PC-3 (cell line): ENCODE results near the gene PPFIBP2. TPM values are rescaled to one million over a fixed set of nuclear protein-coding genes. Genes with fewer than 3 reads are reported as not detected.

Experiments used
- ATAC-seq: fragments of 200-7000 bp; cut with Tn5 transposase; 2 replicates; pipeline ENCODE4 v1.9.1; 2020; ENCODE audit warnings: mild to moderate bottlenecking, moderate library complexity
- BruUV-seq: library from RNA; stranded (reverse); fragments of 400-500 nt; replicated peaks from 2 replicates; lab custom pipeline; 2021; lab: Mats Ljungman, UMichigan
- CTCF ChIA-PET: fragments of 300-600 bp; sonication (Branson Sonifier 250); formaldehyde crosslinking; loops from one replicate; lab custom pipeline; 2022; ENCODE audit warnings: antibody characterized with exemption; lab: Charles Lee
- POLR2A ChIA-PET: fragments of 300-600 bp; sonication (Branson Sonifier 250); formaldehyde crosslinking; loops from one replicate; lab custom pipeline; 2022; ENCODE audit warnings: antibody characterized with exemption; ENCODE audit not compliant: unreplicated experiment; lab: Charles Lee
- DNase-seq: peaks from one replicate; pipeline ENCODE4 v3.0.0-alpha.2; 2015
- H2AFZ ChIP-seq: fragments of 300-600 bp; sonication (generic); 2 replicates; pipeline ENCODE4 v1.6.0; 2016; ENCODE audit warnings: antibody characterized with exemption, low read length
- H3F3A ChIP-seq: fragments of 300-600 bp; sonication (generic); one replicate; pipeline ENCODE4 v1.6.0; 2017; ENCODE audit warnings: antibody characterized with exemption, low read length, control low read depth, mild to moderate bottlenecking; ENCODE audit not compliant: unreplicated experiment
- H3K27ac ChIP-seq: fragments of 300-600 bp; sonication (generic); 2 replicates; pipeline ENCODE4 v1.5.1; 2016; ENCODE audit warnings: mild to moderate bottlenecking, low read length
- H3K27me3 ChIP-seq: fragments of 300-600 bp; sonication (generic); 2 replicates; pipeline ENCODE4 v1.6.1; 2016; ENCODE audit warnings: low read length, mixed read lengths
- H3K36me3 ChIP-seq: fragments of 300-600 bp; sonication (generic); 2 replicates; pipeline ENCODE4 v1.6.1; 2016; ENCODE audit warnings: low read depth, mixed run types, low read length, mixed read lengths
- H3K4me1 ChIP-seq: fragments of 300-600 bp; sonication (generic); 2 replicates; pipeline ENCODE4 v1.5.1; 2016; ENCODE audit warnings: low read length; ENCODE audit not compliant: insufficient read depth
- H3K4me2 ChIP-seq: fragments of 300-600 bp; sonication (generic); 2 replicates; pipeline ENCODE4 v1.6.0; 2016; ENCODE audit warnings: low read length
- H3K4me3 ChIP-seq: fragments of 300-600 bp; sonication (generic); 2 replicates; pipeline ENCODE4 v1.5.1; 2016; ENCODE audit warnings: mild to moderate bottlenecking, low read length, mixed read lengths
- H3K79me2 ChIP-seq: fragments of 300-600 bp; sonication (generic); 2 replicates; pipeline ENCODE4 v1.6.1; 2017; ENCODE audit warnings: low read length, mixed read lengths
- H3K9ac ChIP-seq: fragments of 300-600 bp; sonication (generic); 2 replicates; pipeline ENCODE4 v1.6.0; 2016; ENCODE audit warnings: mild to moderate bottlenecking, low read length
- H3K9me2 ChIP-seq: fragments of 300-600 bp; sonication (generic); replicated peaks from 2 replicates; pipeline ENCODE4 v1.6.1; 2016; ENCODE audit warnings: mixed run types, low read length, mixed read lengths
- H3K9me3 ChIP-seq: fragments of 300-600 bp; sonication (generic); 2 replicates; pipeline ENCODE4 v1.6.1; 2016; ENCODE audit warnings: low read length, mixed read lengths
- H4K20me1 ChIP-seq: fragments of 300-600 bp; sonication (generic); 2 replicates; pipeline ENCODE4 v1.6.1; 2016; ENCODE audit warnings: low read length, mixed read lengths
- CTCF ChIP-seq: fragments of 300-600 bp; sonication (generic); conservative IDR thresholded peaks from 2 replicates; pipeline ENCODE4 v1.5.1; 2017; ENCODE audit warnings: antibody characterized with exemption, low read depth, mild to moderate bottlenecking, low read length
- EZH2 ChIP-seq: fragments of 300-600 bp; sonication (generic); IDR thresholded peaks from one replicate; pipeline ENCODE4 v1.6.1; 2017; ENCODE audit warnings: antibody characterized with exemption, mild to moderate bottlenecking, low read length; ENCODE audit not compliant: unreplicated experiment
- EZH2phosphoT487 ChIP-seq: fragments of 300-600 bp; sonication (generic); IDR thresholded peaks from 2 replicates; pipeline ENCODE4 v1.6.1; 2018; ENCODE audit warnings: mild to moderate bottlenecking, antibody characterized with exemption, low read length, borderline replicate concordance
- intact Hi-C: fragments of 100-400 bp; cut with micrococcal nuclease; formaldehyde crosslinking; loops from 2 replicates; pipeline ENCODE4 v1.9.0; 2023
- total RNA-seq: library from RNA; depleted of rRNA; stranded (reverse); fragments of >200 nt; gene quantifications from 2 replicates; pipeline ENCODE4 v1.2.3, GENCODE V29; 2014

The PPFIBP2 gene
- total RNA-seq, 1 experiment from 2014 or later = 3.2 TPM

GRCh38 chr11:7632211-7632610 lies 118.4 kb downstream of the PPFIBP2 start:
- CTCF ChIA-PET = no interaction called here
- no peak for ATAC-seq
- H3K4me1 ChIP-seq = no peaks in the 10 kb centered on the region
- no peak overlapping the region for H3K4me2 ChIP-seq
- no peak overlapping the region for H2AFZ ChIP-seq
- no peaks in the 10 kb centered on the region for H3F3A ChIP-seq
- peaks cover 13% of the 10 kb centered on the region; the same call in 1 of the 2 replicates for H3K27me3 ChIP-seq
- H4K20me1 ChIP-seq = no peaks in the 10 kb centered on the region
- no peak overlapping the region for H3K9ac ChIP-seq
- POLR2A ChIA-PET = no interaction called here
- TF ChIP-seq EZH2 (no peak), CTCF (no peak), EZH2phosphoT487 (no peak)
- DNase-seq = no peak
- no peaks in the 10 kb centered on the region for H3K36me3 ChIP-seq
- no peak overlapping the region for H3K4me3 ChIP-seq
- H3K9me2 ChIP-seq = no peaks in the 10 kb centered on the region
- no peak overlapping the region for H3K27ac ChIP-seq
- intact Hi-C loops = no loop called here
- no peaks in the 10 kb centered on the region for H3K9me3 ChIP-seq
- BruUV-seq = no TSS peak
- no peaks in the 10 kb centered on the region for H3K79me2 ChIP-seq

- ChIA-PET CTCF (no interaction called here), POLR2A (no interaction called here)
- Histone ChIP-seq H3F3A (no peaks in the 10 kb centered on the region), H3K4me2 (no peak overlapping the region), H3K4me3 (no peak overlapping the region), H3K27ac (no peak overlapping the region), H3K27me3 (peaks cover 13% of the 10 kb centered on the region; the same call in 1 of the 2 replicates), H3K9me3 (no peaks in the 10 kb centered on the region), H3K4me1 (no peaks in the 10 kb centered on the region), H3K9me2 (no peaks in the 10 kb centered on the region), H2AFZ (no peak overlapping the region), H3K9ac (no peak overlapping the region), H3K79me2 (no peaks in the 10 kb centered on the region), H4K20me1 (no peaks in the 10 kb centered on the region), H3K36me3 (no peaks in the 10 kb centered on the region)
- BruUV-seq = no TSS peak
- no peak for ATAC-seq
- intact Hi-C loops = no loop called here
- no peak for TF ChIP-seq CTCF
- TF ChIP-seq EZH2 = no peak
- no peak for TF ChIP-seq EZH2phosphoT487
- no peak for DNase-seq
Observed at GRCh38 chr11:7635137-7635536, 121.3 kb downstream of the PPFIBP2 start.

GRCh38 chr11:7635708-7636107 lies 121.9 kb downstream of the PPFIBP2 start:
- no peak for TF ChIP-seq EZH2phosphoT487
- DNase-seq (no peak), ATAC-seq (no peak)
- peaks cover 13% of the 10 kb centered on the region; the same call in 1 of the 2 replicates for H3K27me3 ChIP-seq
- intact Hi-C loops = no loop called here
- no peaks in the 10 kb centered on the region for H4K20me1 ChIP-seq
- H2AFZ ChIP-seq = no peak overlapping the region
- H3F3A ChIP-seq = no peaks in the 10 kb centered on the region
- H3K9me3 ChIP-seq = no peaks in the 10 kb centered on the region
- no peak overlapping the region for H3K27ac ChIP-seq
- H3K4me3 ChIP-seq = no peak overlapping the region
- H3K79me2 ChIP-seq = no peaks in the 10 kb centered on the region
- ChIA-PET POLR2A (no interaction called here), CTCF (no interaction called here)
- no peaks in the 10 kb centered on the region for H3K4me1 ChIP-seq
- no TSS peak for BruUV-seq
- H3K36me3 ChIP-seq = no peaks in the 10 kb centered on the region
- H3K9ac ChIP-seq = no peak overlapping the region
- no peaks in the 10 kb centered on the region for H3K9me2 ChIP-seq
- H3K4me2 ChIP-seq = no peak overlapping the region
